ENCODE results near the gene MYH7B. TPM values are rescaled to one million over a fixed set of nuclear protein-coding genes. Genes with fewer than 3 reads are reported as not detected.

Gene MYH7B
- total and polyA plus RNA-seq, 4 donors: 0.21 to 0.89 (median 0.59) TPM

GRCh38 chr20:35000922-35001595, 45.4 kb downstream of the MYH7B start:
- WGBS, 2 donors: 94 to 99% methylated on average over 28 of the region's 28 CpGs
- ATAC-seq (ENCODE audit: insufficient read depth, low FRiP score) (no peak), DNase-seq (no peak)
- Histone ChIP-seq H3K27me3 (ENCODE audit: control insufficient read depth in 3 of 3, insufficient read depth in 3 of 3, low read length in 2 of 3) (no peaks in the 10 kb centered on the region), H3K9ac (ENCODE audit: insufficient read depth in 1 of 2, low read length in 2 of 2) (no peak overlapping the region), H3K4me1 (ENCODE audit: control insufficient read depth in 5 of 5, insufficient read depth in 5 of 5, low read length in 5 of 5) (peaks cover 0 to 6% (median 0%) of the 10 kb centered on the region in 5 donors), H3K9me3 (ENCODE audit: control insufficient read depth in 4 of 4, insufficient read depth in 3 of 4, low read length in 3 of 4) (no peaks in the 10 kb centered on the region), H3K4me3 (no peak overlapping the region), H3K36me3 (ENCODE audit: control insufficient read depth in 4 of 4, insufficient read depth in 4 of 4, low read length in 4 of 4) (peaks cover 19 to 94% (median 38%) of the 10 kb centered on the region in 4 donors), H3K27ac (ENCODE audit: low read depth in 1 of 2, low read length in 1 of 2) (no peak overlapping the region)
- TF ChIP-seq CTCF (IDR thresholded peaks at IDR 0.05; ENCODE audit: control extremely low read depth, extremely low read depth): no peak

GRCh38 chr20:35001596-35002362, 46.1 kb downstream of the MYH7B start:
- Histone ChIP-seq H3K27me3 (ENCODE audit: control insufficient read depth in 3 of 3, insufficient read depth in 3 of 3, low read length in 2 of 3) (no peaks in the 10 kb centered on the region), H3K4me1 (ENCODE audit: control insufficient read depth in 5 of 5, insufficient read depth in 5 of 5, low read length in 5 of 5) (peaks cover 0 to 6% (median 0%) of the 10 kb centered on the region in 5 donors), H3K9me3 (ENCODE audit: control insufficient read depth in 4 of 4, insufficient read depth in 3 of 4, low read length in 3 of 4) (no peaks in the 10 kb centered on the region), H3K9ac (ENCODE audit: insufficient read depth in 1 of 2, low read length in 2 of 2) (no peak overlapping the region), H3K4me3 (no peak overlapping the region), H3K27ac (ENCODE audit: low read depth in 1 of 2, low read length in 1 of 2) (no peak overlapping the region), H3K36me3 (ENCODE audit: control insufficient read depth in 4 of 4, insufficient read depth in 4 of 4, low read length in 4 of 4) (peaks cover 19 to 93% (median 41%) of the 10 kb centered on the region in 4 donors)
- 92 to 93% methylated on average over 15 of the region's 15 CpGs for WGBS, 2 donors
- TF ChIP-seq CTCF (IDR thresholded peaks at IDR 0.05; ENCODE audit: control extremely low read depth, extremely low read depth): no peak
- DNase-seq (no peak), ATAC-seq (ENCODE audit: insufficient read depth, low FRiP score) (no peak)

- H3K9ac ChIP-seq (ENCODE audit: insufficient read depth in 1 of 2, low read length in 2 of 2): no peak overlapping the region
These were observed 47.0 kb downstream of the MYH7B start for GRCh38 chr20:35002426-35003210.

More at GRCh38 chr20:35002426-35003210, 47.0 kb downstream of the MYH7B start:
- Histone ChIP-seq H3K4me3 (no peak overlapping the region), H3K4me1 (ENCODE audit: control insufficient read depth in 5 of 5, insufficient read depth in 5 of 5, low read length in 5 of 5) (peaks cover 0 to 3% (median 0%) of the 10 kb centered on the region in 5 donors), H3K9me3 (ENCODE audit: control insufficient read depth in 4 of 4, insufficient read depth in 3 of 4, low read length in 3 of 4) (no peaks in the 10 kb centered on the region), H3K36me3 (ENCODE audit: control insufficient read depth in 4 of 4, insufficient read depth in 4 of 4, low read length in 4 of 4) (peaks cover 19 to 92% (median 44%) of the 10 kb centered on the region in 4 donors), H3K27ac (ENCODE audit: low read depth in 1 of 2, low read length in 1 of 2) (no peak overlapping the region), H3K27me3 (ENCODE audit: control insufficient read depth in 3 of 3, insufficient read depth in 3 of 3, low read length in 2 of 3) (no peaks in the 10 kb centered on the region)
- no peak for TF ChIP-seq CTCF (IDR thresholded peaks at IDR 0.05; ENCODE audit: control extremely low read depth, extremely low read depth)
- ATAC-seq (ENCODE audit: insufficient read depth, low FRiP score) (no peak), DNase-seq (no peak)
- 86 to 92% methylated on average over 10 of the region's 10 CpGs for WGBS, 2 donors
